HG02885 (cell line): ENCODE data around the gene BRAT1.
A peak's percentile ranks its signal among the peaks of the same experiment; 100 is the strongest.
"Not testable (repeated sequence)": the region's sequence is repeated elsewhere in the genome, so short reads cannot be mapped to it uniquely, and the experiment has no call there.

Experiments used
- ATAC-seq: cut with Tn5 transposase; IDR thresholded peaks from one replicate; pipeline ENCODE4 v1.9.1; 2021; ENCODE audit warnings: mild to moderate bottlenecking; ENCODE audit not compliant: unreplicated experiment, poor library complexity

BRAT1 gene

GRCh38 chr7:2555121-2556052 is at the start of gene BRAT1:
Gene BRAT1 (minus strand): TSS chr7:2555524. CDS start chr7:2554431, 1,093 bp downstream.
- peak; percentile 78 for ATAC-seq

DNA sequence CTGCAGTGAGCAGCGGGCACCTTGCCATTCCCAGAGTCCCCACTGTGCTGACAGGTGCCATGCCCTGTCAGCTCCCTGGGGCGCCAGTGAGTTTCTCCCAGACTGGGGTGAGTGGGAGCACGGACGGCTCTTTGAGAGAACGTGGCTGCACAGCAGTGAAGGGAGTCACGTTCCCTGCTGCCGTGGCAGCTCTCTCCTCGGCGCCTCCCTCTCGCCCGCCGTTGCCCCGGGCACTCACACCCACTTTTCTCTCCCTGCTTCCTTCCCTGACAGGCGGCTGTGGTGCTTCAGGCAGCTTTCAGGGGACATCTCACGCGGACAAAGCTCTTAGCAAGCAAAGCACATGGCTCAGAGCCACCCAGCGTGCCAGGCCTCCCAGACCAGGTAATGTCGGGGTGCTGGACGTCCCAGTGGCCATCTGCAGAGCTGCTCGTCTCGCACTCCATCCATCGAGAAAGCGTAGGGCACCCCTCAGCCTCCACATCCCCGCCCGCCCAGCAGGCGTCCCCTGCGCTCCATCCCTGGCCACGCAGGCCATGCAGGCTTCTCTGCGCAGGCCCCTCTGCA is 49.4 kb upstream of the BRAT1 start:
- no peak for ATAC-seq

- no peak for ATAC-seq
Observed at GRCh38 chr7:2603044-2603965, 48.0 kb upstream of the BRAT1 start.

DNA sequence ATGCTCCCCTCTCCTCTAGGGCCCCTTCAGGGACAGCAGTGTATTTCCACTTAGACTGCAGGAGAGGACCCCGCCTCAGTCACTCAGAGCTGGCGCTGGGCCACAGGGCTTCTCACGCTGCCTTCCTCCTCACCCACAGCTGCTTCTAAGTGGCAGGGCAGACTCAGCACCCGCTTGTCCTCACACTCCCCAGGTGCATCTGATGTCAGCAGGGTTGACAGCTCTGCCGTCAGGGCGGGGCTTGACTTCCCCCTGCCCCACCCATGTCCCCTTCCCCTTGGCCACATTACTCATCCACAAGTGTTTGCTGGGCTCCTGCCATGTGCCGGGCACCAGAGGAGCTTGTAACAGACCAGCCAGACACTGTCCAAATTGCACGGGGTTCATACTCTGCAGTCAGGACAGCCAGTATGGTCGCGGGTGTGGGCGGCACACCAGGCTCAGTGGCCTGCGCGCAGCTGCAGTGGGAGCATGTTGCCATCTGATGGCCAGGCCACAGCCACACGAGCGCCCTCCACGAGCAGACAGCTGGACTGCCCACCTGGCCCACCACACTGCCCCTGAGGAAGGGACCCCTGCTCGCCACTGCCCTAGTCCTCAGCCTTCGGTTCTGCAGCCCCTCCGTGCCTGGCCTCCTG is 47.2 kb upstream of the BRAT1 start:
- no peak for ATAC-seq

- no peak for ATAC-seq
Observed at GRCh38 chr7:2601907-2602306, 46.6 kb upstream of the BRAT1 start.

GRCh38 chr7:2601065-2601464 is 45.7 kb upstream of the BRAT1 start:
- ATAC-seq, result no peak

GRCh38 chr7:2598154-2598823 is 43.0 kb upstream of the BRAT1 start:
- ATAC-seq, result no peak

DNA sequence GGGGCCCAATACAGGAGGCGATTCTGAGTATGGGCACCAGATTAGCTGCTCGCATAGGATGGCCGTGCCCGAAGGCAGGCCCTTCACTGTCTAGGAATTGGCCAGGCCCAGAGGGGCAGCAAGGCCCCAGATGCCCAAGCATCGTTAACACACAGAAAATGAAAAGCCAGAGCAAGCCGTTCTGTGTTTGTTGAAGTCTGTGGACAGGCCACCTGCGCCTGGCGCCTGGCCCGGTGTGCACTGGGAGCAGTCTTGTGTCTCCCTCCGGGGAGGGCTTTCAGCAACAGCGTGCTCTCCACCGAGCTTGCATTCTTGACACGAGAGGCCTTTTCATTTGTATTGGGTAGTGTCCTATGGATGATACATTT is 41.9 kb upstream of the BRAT1 start:
- no peak for ATAC-seq

- ATAC-seq, result no peak
Observed at GRCh38 chr7:2596464-2597272, 41.3 kb upstream of the BRAT1 start.

- no peak for ATAC-seq
Observed at GRCh38 chr7:2595258-2595860, 40.0 kb upstream of the BRAT1 start.

DNA sequence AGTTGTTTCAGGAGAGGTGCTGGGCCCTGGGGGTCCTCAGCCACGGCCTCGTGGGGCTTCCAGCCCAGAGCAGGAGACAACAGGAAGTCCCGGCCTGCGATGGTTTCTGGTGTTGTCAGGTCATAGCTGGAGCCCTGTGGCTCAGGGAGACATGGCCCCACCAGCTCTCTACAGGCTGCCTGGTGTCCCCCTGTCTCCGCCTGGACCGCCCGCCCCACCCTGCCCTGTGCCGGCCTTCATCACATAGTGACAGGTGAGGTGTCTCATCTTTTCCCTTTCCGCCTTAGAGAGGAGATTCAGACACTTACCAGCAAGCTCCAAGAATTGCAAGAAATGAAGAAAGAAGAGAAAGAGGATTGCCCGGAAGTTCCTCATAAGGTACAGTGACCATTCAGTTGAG is 39.3 kb upstream of the BRAT1 start:
- ATAC-seq, result no peak

GRCh38 chr7:2593036-2593727 is 37.9 kb upstream of the BRAT1 start:
- no peak for ATAC-seq

- ATAC-seq, result no peak
Observed at GRCh38 chr7:2592375-2592865, 37.1 kb upstream of the BRAT1 start.

DNA sequence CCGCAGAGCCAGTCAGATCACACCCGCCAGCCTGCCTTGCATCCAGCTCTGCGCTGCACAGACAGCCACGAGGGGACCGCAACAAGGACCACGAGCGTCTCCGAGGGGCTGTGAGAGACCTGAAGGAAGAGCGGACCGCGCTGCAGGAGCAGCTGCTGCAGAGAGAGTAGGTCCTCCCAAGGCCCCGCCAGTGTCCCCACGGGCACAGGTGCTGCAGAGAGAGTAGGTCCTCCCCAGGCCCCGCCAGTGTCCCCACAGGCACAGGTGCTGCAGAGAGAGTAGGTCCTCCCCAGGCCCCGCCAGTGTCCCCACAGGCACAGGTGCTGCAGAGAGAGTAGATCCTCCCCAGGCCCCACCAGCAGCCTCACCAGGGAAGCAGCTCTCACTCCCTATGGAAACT is 34.6 kb upstream of the BRAT1 start:
- ATAC-seq, result not testable (repeated sequence)

GRCh38 chr7:2589341-2589740 is 34.0 kb upstream of the BRAT1 start:
- ATAC-seq, result no peak

DNA sequence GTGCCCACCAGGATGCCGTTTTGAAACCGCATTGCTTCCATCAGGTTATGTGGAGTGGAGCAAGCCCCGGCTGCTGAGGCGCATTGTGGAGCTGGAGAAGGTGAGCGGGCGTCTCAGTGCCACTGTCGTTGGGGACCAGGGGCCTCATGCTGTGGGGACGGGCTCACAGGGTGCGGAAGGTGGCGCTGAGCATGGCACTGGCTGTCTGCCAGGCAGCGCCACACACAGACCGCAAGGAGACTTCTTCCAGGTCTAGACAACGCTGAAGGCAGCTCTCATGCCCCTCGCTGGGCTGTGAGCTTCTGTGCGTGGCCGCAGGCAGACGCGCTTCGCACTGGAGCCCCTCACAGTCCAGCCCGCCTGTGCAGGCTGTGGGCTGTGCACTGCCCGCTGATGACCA is 32.5 kb upstream of the BRAT1 start:
- ATAC-seq, result no peak

GRCh38 chr7:2587134-2587533 is 31.8 kb upstream of the BRAT1 start:
- ATAC-seq, result no peak
